Measurements from ENCODE around the gene SLC19A2. TPM values are rescaled to one million over a fixed set of nuclear protein-coding genes. Genes with fewer than 3 reads are reported as not detected.

SLC19A2 gene
- total and polyA plus RNA-seq, 7 experiments from 2014 or later, result 0.53 to 5.9 (median 3.8) TPM

- CTCF ChIA-PET, result no interaction called here
- Mint-ChIP-seq H3K4me1 (no peaks in the 10 kb centered on the region), H3K27me3 (peaks cover 15 to 68% (median 18%) of the 10 kb centered on the region in 5 donors), H3K36me3 (peaks cover 0 to 4% (median 0%) of the 10 kb centered on the region in 5 donors), H3K9me3 (peaks cover 0 to 13% (median 0%) of the 10 kb centered on the region in 11 donors), H3K4me3 (no peak overlapping the region), H3K27ac (no peak overlapping the region)
- Histone ChIP-seq H3K27ac (ENCODE audit: low read depth, low read length) (no peak overlapping the region), H3K4me1 (ENCODE audit: control insufficient read depth in 2 of 2, insufficient read depth in 2 of 2, low read length in 2 of 2) (no peaks in the 10 kb centered on the region), H3K27me3 (ENCODE audit: control insufficient read depth in 2 of 2, insufficient read depth in 2 of 2, low read length in 2 of 2) (no peaks in the 10 kb centered on the region), H3K9me3 (ENCODE audit: control insufficient read depth in 2 of 3, low read length in 3 of 3) (no peaks in the 10 kb centered on the region), H3K4me3 (ENCODE audit: low read length) (no peak overlapping the region), H3K36me3 (ENCODE audit: control insufficient read depth in 2 of 3, insufficient read depth in 3 of 3, low read length in 3 of 3) (no peaks in the 10 kb centered on the region)
- no peak for ATAC-seq
- DNase-seq, result no peak
- intact Hi-C loops (cut with micrococcal nuclease), result no loop called here
- POLR2A ChIA-PET, result no interaction called here
Observed at GRCh38 chr1:169443923-169444322, 41.8 kb downstream of the SLC19A2 start.

- DNase-seq (peak in 8 of 9 donors; percentile 9 to 65 (median 40)), ATAC-seq (peak; percentile 76)
- Histone ChIP-seq H3K27me3 (ENCODE audit: control insufficient read depth in 2 of 2, insufficient read depth in 2 of 2, low read length in 2 of 2) (peaks cover 8 to 20% of the 10 kb centered on the region in 2 donors), H3K27ac (ENCODE audit: low read depth, low read length) (no peak within 1 kb of the TSS), H3K9me3 (ENCODE audit: control insufficient read depth in 2 of 3, low read length in 3 of 3) (no peaks in the 10 kb centered on the region), H3K36me3 (ENCODE audit: control insufficient read depth in 2 of 3, insufficient read depth in 3 of 3, low read length in 3 of 3) (no peaks in the 10 kb centered on the region), H3K4me3 (ENCODE audit: low read length) (peak within 1 kb of the TSS; percentile 51), H3K4me1 (ENCODE audit: control insufficient read depth in 2 of 2, insufficient read depth in 2 of 2, low read length in 2 of 2) (peaks cover 0 to 3% of the 10 kb centered on the region in 2 donors)
- peaks cover 67 to 88% (median 79%) of the 10 kb centered on the region in 5 donors for H3K27me3 Mint-ChIP-seq
- H3K4me3 Mint-ChIP-seq, result peak within 1 kb of the TSS; percentile 84 to 96 (median 92)
- intact Hi-C loops (cut with micrococcal nuclease), result loop anchor here (1.0 to 2.0 kb wide), 2 partner anchors 58 kb away; partner anchors contain the start of genes BLZF1 (in 1 of the 2) and SLC19A2 (in 1 of the 2)
- H3K9me3 Mint-ChIP-seq, result peaks cover 0 to 13% (median 3%) of the 10 kb centered on the region in 11 donors
- CTCF ChIA-PET, result no interaction called here
- peaks cover 5 to 8% (median 7%) of the 10 kb centered on the region in 7 donors for H3K4me1 Mint-ChIP-seq
- POLR2A ChIA-PET, result no interaction called here
- no peaks in the 10 kb centered on the region for H3K36me3 Mint-ChIP-seq
- peak within 1 kb of the TSS in 5 of 9 donors; percentile 4 to 76 (median 68) for H3K27ac Mint-ChIP-seq
Observed at GRCh38 chr1:169427081-169427641, 58.6 kb downstream of the SLC19A2 start, which contains the start of gene CCDC181. Gene CCDC181 (minus strand): TSS chr1:169427474. CDS start chr1:169424927, 2,547 bp downstream.

GRCh38 chr1:169426174-169426705, 59.5 kb downstream of the SLC19A2 start:
- ChIA-PET POLR2A (no interaction called here), CTCF (no interaction called here)
- Mint-ChIP-seq H3K27ac (no peak overlapping the region), H3K4me3 (no peak overlapping the region), H3K4me1 (peaks cover 5 to 8% (median 7%) of the 10 kb centered on the region in 7 donors), H3K27me3 (peaks cover 67 to 88% (median 79%) of the 10 kb centered on the region in 5 donors), H3K36me3 (no peaks in the 10 kb centered on the region), H3K9me3 (peaks cover 0 to 7% (median 2%) of the 10 kb centered on the region in 11 donors)
- ATAC-seq (no peak), DNase-seq (no peak)
- no peak overlapping the region for H3K27ac ChIP-seq (ENCODE audit: low read depth, low read length)
- peaks cover 4 to 20% of the 10 kb centered on the region in 2 donors for H3K27me3 ChIP-seq (ENCODE audit: control insufficient read depth in 2 of 2, insufficient read depth in 2 of 2, low read length in 2 of 2)
- no peak overlapping the region for H3K4me3 ChIP-seq (ENCODE audit: low read length)
- no peaks in the 10 kb centered on the region for H3K9me3 ChIP-seq (ENCODE audit: control insufficient read depth in 2 of 3, low read length in 3 of 3)
- intact Hi-C loops (cut with micrococcal nuclease), result loop anchor here in 1 of 2 donors (2.0 kb wide), 1 partner anchor 57 kb away; the partner anchor contains the start of gene BLZF1
- H3K4me1 ChIP-seq (ENCODE audit: control insufficient read depth in 2 of 2, insufficient read depth in 2 of 2, low read length in 2 of 2), result peaks cover 0 to 3% of the 10 kb centered on the region in 2 donors
- H3K36me3 ChIP-seq (ENCODE audit: control insufficient read depth in 2 of 3, insufficient read depth in 3 of 3, low read length in 3 of 3), result no peaks in the 10 kb centered on the region

- Histone ChIP-seq H3K9me3 (ENCODE audit: control insufficient read depth in 2 of 3, low read length in 3 of 3) (no peaks in the 10 kb centered on the region), H3K36me3 (ENCODE audit: control insufficient read depth in 2 of 3, insufficient read depth in 3 of 3, low read length in 3 of 3) (no peaks in the 10 kb centered on the region), H3K27ac (ENCODE audit: low read depth, low read length) (no peak overlapping the region), H3K4me3 (ENCODE audit: low read length) (no peak overlapping the region), H3K4me1 (ENCODE audit: control insufficient read depth in 2 of 2, insufficient read depth in 2 of 2, low read length in 2 of 2) (no peaks in the 10 kb centered on the region), H3K27me3 (ENCODE audit: control insufficient read depth in 2 of 2, insufficient read depth in 2 of 2, low read length in 2 of 2) (peaks cover 3 to 4% of the 10 kb centered on the region in 2 donors)
- ChIA-PET CTCF (no interaction called here), POLR2A (no interaction called here)
- DNase-seq (no peak), ATAC-seq (no peak)
- no peak overlapping the region for H3K27ac Mint-ChIP-seq
- no peak overlapping the region for H3K4me3 Mint-ChIP-seq
- H3K9me3 Mint-ChIP-seq, result peaks cover 0 to 2% (median 0%) of the 10 kb centered on the region in 11 donors
- peaks cover 38 to 59% (median 49%) of the 10 kb centered on the region in 5 donors for H3K27me3 Mint-ChIP-seq
- H3K4me1 Mint-ChIP-seq, result no peaks in the 10 kb centered on the region
- intact Hi-C loops (cut with micrococcal nuclease), result no loop called here
- no peaks in the 10 kb centered on the region for H3K36me3 Mint-ChIP-seq
Observed at GRCh38 chr1:169421309-169421708, 64.4 kb downstream of the SLC19A2 start.

GRCh38 chr1:169414952-169415351, 70.8 kb downstream of the SLC19A2 start:
- no peak overlapping the region for H3K4me3 Mint-ChIP-seq
- intact Hi-C loops (cut with micrococcal nuclease), result no loop called here
- H3K27me3 Mint-ChIP-seq, result peaks cover 0 to 32% (median 6%) of the 10 kb centered on the region in 5 donors
- H3K27ac Mint-ChIP-seq, result no peak overlapping the region
- H3K4me3 ChIP-seq (ENCODE audit: low read length), result no peak overlapping the region
- ATAC-seq, result no peak
- no peak for DNase-seq
- H3K9me3 Mint-ChIP-seq, result peaks cover 0 to 37% (median 19%) of the 10 kb centered on the region in 11 donors
- H3K4me1 Mint-ChIP-seq, result no peaks in the 10 kb centered on the region
- H3K36me3 Mint-ChIP-seq, result peaks cover 0 to 7% (median under 1%) of the 10 kb centered on the region in 5 donors
- H3K9me3 ChIP-seq (ENCODE audit: control insufficient read depth in 2 of 3, low read length in 3 of 3), result no peaks in the 10 kb centered on the region
- H3K36me3 ChIP-seq (ENCODE audit: control insufficient read depth in 2 of 3, insufficient read depth in 3 of 3, low read length in 3 of 3), result no peaks in the 10 kb centered on the region
- ChIA-PET POLR2A (no interaction called here), CTCF (no interaction called here)
- no peaks in the 10 kb centered on the region for H3K27me3 ChIP-seq (ENCODE audit: control insufficient read depth in 2 of 2, insufficient read depth in 2 of 2, low read length in 2 of 2)
- no peak overlapping the region for H3K27ac ChIP-seq (ENCODE audit: low read depth, low read length)
- H3K4me1 ChIP-seq (ENCODE audit: control insufficient read depth in 2 of 2, insufficient read depth in 2 of 2, low read length in 2 of 2), result no peaks in the 10 kb centered on the region

Other genes with a start within 250 kb of the SLC19A2 start
- 10 to 100 TPM in 4 of 5 experiments, 1 to 10 TPM in 1; 8.6 to 14.5 (median 12.7) TPM for gene NME7, start 118.1 kb downstream of the SLC19A2 start, total RNA-seq
- gene NME7, start 118.1 kb downstream of the SLC19A2 start, polyA plus RNA-seq, result 10 to 100 TPM; 15.6 to 18.6 TPM
- gene BLZF1, start 117.7 kb downstream of the SLC19A2 start, total RNA-seq, result 10 to 100 TPM in 4 of 5 experiments, 1 to 10 TPM in 1; 9.9 to 26.8 (median 17.5) TPM
- 10 to 100 TPM; 12.1 to 14.2 TPM for gene BLZF1, start 117.7 kb downstream of the SLC19A2 start, polyA plus RNA-seq
- gene CCDC181, start 58.5 kb downstream of the SLC19A2 start, total RNA-seq, result not detected
- gene CCDC181, start 58.5 kb downstream of the SLC19A2 start, polyA plus RNA-seq, result not detected
- gene F5, start 100.5 kb upstream of the SLC19A2 start, total RNA-seq, result 10 to 100 TPM in 2 of 5 experiments, 1 to 10 TPM in 3; 3.7 to 14.6 (median 5.7) TPM
- 1 to 10 TPM; 1.2 to 2.8 TPM for gene F5, start 100.5 kb upstream of the SLC19A2 start, polyA plus RNA-seq
- gene SELP, start 144.2 kb upstream of the SLC19A2 start, total RNA-seq, result 1 to 10 TPM in 4 of 5 experiments, under 1 TPM in 1; 0.27 to 3.2 (median 2.3) TPM
- under 1 TPM; 0.39 to 0.50 TPM for gene SELP, start 144.2 kb upstream of the SLC19A2 start, polyA plus RNA-seq
- gene SELL, start 225.7 kb upstream of the SLC19A2 start, total RNA-seq, result 100 to 1,000 TPM; 303 to 633 (median 519) TPM
- 1,000 to 10,000 TPM; 2,291 to 2,521 TPM for gene SELL, start 225.7 kb upstream of the SLC19A2 start, polyA plus RNA-seq
- not detected for gene SELE, start 248.1 kb upstream of the SLC19A2 start, total RNA-seq
- not detected for gene SELE, start 248.1 kb upstream of the SLC19A2 start, polyA plus RNA-seq

Data from naive thymus-derived CD4-positive, alpha-beta T cell (primary cell).